Gastrocnemius medialis (tissue), 4 donors: ENCODE measurements around the gene SLC24A4. TPM values are rescaled to one million over a fixed set of nuclear protein-coding genes. Genes with fewer than 3 reads are reported as not detected.
A peak's percentile ranks its signal among the peaks of the same experiment; 100 is the strongest.
"Not testable (repeated sequence)": the region's sequence is repeated elsewhere in the genome, so short reads cannot be mapped to it uniquely, and the experiment has no call there.

Source experiments
- ATAC-seq, 2 donors: fragments of 150-250 bp; one replicate each; pipeline ENCODE4 v1.9.1; 2016
- DNase-seq, 2 donors: peaks; one replicate each; pipeline ENCODE4 v3.0.0-alpha.2; 2019
- H3K27ac ChIP-seq, 4 donors: fragments of 200-600 bp; sonication (generic); 1 replicate in 1 of 4; 2 replicates in 3 of 4; pipeline ENCODE4 v1.5.1; 2016 to 2018; ENCODE audit warnings: mild to moderate bottlenecking in 2 of 4, moderate library complexity in 1 of 4
- H3K27me3 ChIP-seq, 3 donors: fragments of 200-600 bp; sonication (generic) in 2 of 3; 1 replicate in 1 of 3; 2 replicates in 2 of 3; pipeline versions ENCODE4 v1.5.1 to v1.6.0; 2016 to 2019; ENCODE audit warnings: mild to moderate bottlenecking in 1 of 3, moderate library complexity in 1 of 3
- H3K36me3 ChIP-seq, 2 donors: fragments of 200-600 bp; sonication (generic) in 1 of 2; one replicate each; pipeline ENCODE4 v1.5.1; 2017 to 2018
- H3K4me1 ChIP-seq, 2 donors: fragments of 200-600 bp; sonication (generic) in 1 of 2; one replicate each; pipeline ENCODE4 v1.5.1; 2016 to 2017; ENCODE audit warnings: mild to moderate bottlenecking in 2 of 2
- H3K4me3 ChIP-seq, 4 donors: fragments of 200-600 bp; sonication (generic) in 3 of 4; 1 replicate in 1 of 4; 2 replicates in 3 of 4; pipeline ENCODE4 v1.5.1; 2016 to 2019; ENCODE audit warnings: mild to moderate bottlenecking in 2 of 4
- H3K9me3 ChIP-seq, 3 donors: fragments of 200-600 bp; sonication (generic) in 2 of 3; 1 replicate in 1 of 3; 2 replicates in 2 of 3; pipeline ENCODE4 v1.5.1; 2016 to 2019
- CTCF ChIP-seq, 5 experiments: fragments of 450-650 bp in 3 of 5; fragments of 200-600 bp in 2 of 5; sonication (generic) in 2 of 5; IDR thresholded peaks in 4 of 5; conservative IDR thresholded peaks in 1 of 5; 1 replicate in 4 of 5; 2 replicates in 1 of 5; pipeline ENCODE4 v1.5.1; 2016 to 2019; ENCODE audit warnings: antibody characterized with exemption in 5 of 5, mild to moderate bottlenecking in 3 of 5, moderate library complexity in 3 of 5
- POLR2A ChIP-seq, 2 donors: fragments of 450-650 bp; IDR thresholded peaks; one replicate each; pipeline ENCODE4 v1.6.1; 2017; ENCODE audit warnings: antibody characterized with exemption in 2 of 2, mild to moderate bottlenecking in 2 of 2, moderate library complexity in 2 of 2
- in situ Hi-C, 4 donors: fragments of 200-750 bp; cut with MboI; loops; one replicate each; pipeline versions ENCODE4 v1.15.0 to v1.8.0; 2017; ENCODE audit warnings: low sequenced_read_pairs in 4 of 4
- intact Hi-C: fragments of 100-400 bp; cut with DNase I; formaldehyde crosslinking; loops from one replicate; pipeline ENCODE4 v1.15.1; 2023; ENCODE audit warnings: low total_unique reads
- total RNA-seq, 4 donors: library from RNA; depleted of rRNA; stranded (reverse); fragments of >200 nt; gene quantifications; one replicate each; pipeline versions ENCODE4 v1.1.0 to v1.2.3, GENCODE V29; 2016

SLC24A4 gene
- total RNA-seq, 4 donors from 2014 or later: 0.07 to 0.76 (median 0.50) TPM

GRCh38 chr14:92529903-92530302 is 206.9 kb downstream of the SLC24A4 start:
- H3K9me3 ChIP-seq: no peaks in the 10 kb centered on the region
- no peaks in the 10 kb centered on the region for H3K36me3 ChIP-seq
- intact Hi-C loops (no loop called here), in situ Hi-C loops (no loop called here)
- no peaks in the 10 kb centered on the region for H3K4me1 ChIP-seq
- H3K27ac ChIP-seq: no peak overlapping the region
- no peaks in the 10 kb centered on the region for H3K27me3 ChIP-seq
- TF ChIP-seq CTCF (IDR thresholded peaks at IDR 0.05 in 4 of 5, conservative IDR thresholded peaks at IDR 0.05 in 1 of 5): no peak
- TF ChIP-seq POLR2A (IDR thresholded peaks at IDR 0.05): no peak
- ATAC-seq: no peak
- no peak for DNase-seq
- H3K4me3 ChIP-seq: no peak overlapping the region

- no peaks in the 10 kb centered on the region for H3K27me3 ChIP-seq
- no peaks in the 10 kb centered on the region for H3K36me3 ChIP-seq
- H3K4me3 ChIP-seq: no peak overlapping the region
- intact Hi-C loops (no loop called here), in situ Hi-C loops (no loop called here)
- no peaks in the 10 kb centered on the region for H3K9me3 ChIP-seq
- DNase-seq: no peak
- H3K27ac ChIP-seq: no peak overlapping the region
- TF ChIP-seq POLR2A (IDR thresholded peaks at IDR 0.05): peak in 1 of 2 donors; percentile 21
- no peak for TF ChIP-seq CTCF (IDR thresholded peaks at IDR 0.05 in 4 of 5, conservative IDR thresholded peaks at IDR 0.05 in 1 of 5)
- no peak for ATAC-seq
- H3K4me1 ChIP-seq: no peaks in the 10 kb centered on the region
Measured at GRCh38 chr14:92531106-92531873, 208.3 kb downstream of the SLC24A4 start.

GRCh38 chr14:92532490-92533163 is 209.7 kb downstream of the SLC24A4 start:
- in situ Hi-C loops: no loop called here

GRCh38 chr14:92534932-92535643 is 212.1 kb downstream of the SLC24A4 start:
- no peaks in the 10 kb centered on the region for H3K36me3 ChIP-seq
- ATAC-seq: no peak
- in situ Hi-C loops: no loop called here
- no peaks in the 10 kb centered on the region for H3K27me3 ChIP-seq
- no peaks in the 10 kb centered on the region for H3K9me3 ChIP-seq
- no peak for TF ChIP-seq CTCF (IDR thresholded peaks at IDR 0.05 in 4 of 5, conservative IDR thresholded peaks at IDR 0.05 in 1 of 5)
- no peak for TF ChIP-seq POLR2A (IDR thresholded peaks at IDR 0.05)
- intact Hi-C loops: no loop called here
- DNase-seq: no peak
- H3K4me1 ChIP-seq: peaks cover 7 to 9% of the 10 kb centered on the region in 2 donors
- H3K27ac ChIP-seq: no peak overlapping the region
- no peak overlapping the region for H3K4me3 ChIP-seq

More at GRCh38 chr14:92532490-92533163, 209.7 kb downstream of the SLC24A4 start:
- Histone ChIP-seq H3K4me3 (no peak overlapping the region), H3K4me1 (no peaks in the 10 kb centered on the region), H3K27ac (peak overlapping the region in 1 of 4 donors; percentile 9), H3K27me3 (no peaks in the 10 kb centered on the region), H3K9me3 (no peaks in the 10 kb centered on the region), H3K36me3 (no peaks in the 10 kb centered on the region)
- TF ChIP-seq CTCF (IDR thresholded peaks at IDR 0.05 in 4 of 5, conservative IDR thresholded peaks at IDR 0.05 in 1 of 5) (no peak), POLR2A (IDR thresholded peaks at IDR 0.05) (no peak)
- intact Hi-C loops: no loop called here
- no peak for ATAC-seq
- no peak for DNase-seq

GRCh38 chr14:92536231-92536630 is 213.3 kb downstream of the SLC24A4 start:
- H3K36me3 ChIP-seq, intact Hi-C loops, DNase-seq, in situ Hi-C loops, H3K27ac ChIP-seq, ATAC-seq, H3K4me3 ChIP-seq, H3K9me3 ChIP-seq, H3K27me3 ChIP-seq: not testable (repeated sequence)
- peaks cover 11 to 12% of the 10 kb centered on the region in 2 donors for H3K4me1 ChIP-seq
